Skin of body (tissue), 2 donors: ENCODE measurements around the gene RORC. TPM values are rescaled to one million over a fixed set of nuclear protein-coding genes. Genes with fewer than 3 reads are reported as not detected.
A peak's percentile ranks its signal among the peaks of the same experiment; 100 is the strongest.
"Not testable (repeated sequence)": the region's sequence is repeated elsewhere in the genome, so short reads cannot be mapped to it uniquely, and the experiment has no call there.

ENCODE experiments used
- DNase-seq: peaks from one replicate; lab custom pipeline; 2025; lab: John Stamatoyannopoulos, UW
- total RNA-seq: library from RNA; depleted of rRNA; stranded (reverse); fragments of >200 nt; gene quantifications from one replicate; pipeline ENCODE4 v1.2.3, GENCODE V29; 2014

RORC gene
- total RNA-seq, 1 donor from 2014 or later, result 4.0 TPM

DNA sequence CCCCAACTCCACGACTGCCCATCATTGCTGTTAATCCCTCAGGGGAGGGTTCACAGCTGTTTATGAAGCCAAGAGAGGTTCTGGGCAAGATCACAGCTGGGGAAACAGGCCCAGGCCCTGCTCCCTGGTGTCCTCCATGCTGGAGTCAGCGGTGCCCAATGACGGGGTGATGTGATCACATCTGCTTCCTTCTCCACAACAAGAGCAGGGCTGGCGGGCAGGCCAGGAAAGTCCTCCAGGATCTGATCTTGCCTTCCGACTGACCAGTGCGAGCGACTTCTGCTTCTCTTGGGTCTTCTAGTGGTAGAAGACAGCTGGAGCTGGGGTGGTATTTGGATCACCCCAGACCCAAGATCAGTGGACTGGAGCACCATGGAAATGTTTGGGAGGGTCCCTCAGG, 25.4 kb downstream of the RORC start:
- DNase-seq, result no peak

- no peak for DNase-seq
These were observed 26.4 kb downstream of the RORC start, which contains the start of gene LINGO4 for GRCh38 chr1:151805066-151805820. Gene LINGO4, minus strand, starts transcription at chr1:151805419. Its CDS starts 2,715 bp downstream, at chr1:151802704.

DNA sequence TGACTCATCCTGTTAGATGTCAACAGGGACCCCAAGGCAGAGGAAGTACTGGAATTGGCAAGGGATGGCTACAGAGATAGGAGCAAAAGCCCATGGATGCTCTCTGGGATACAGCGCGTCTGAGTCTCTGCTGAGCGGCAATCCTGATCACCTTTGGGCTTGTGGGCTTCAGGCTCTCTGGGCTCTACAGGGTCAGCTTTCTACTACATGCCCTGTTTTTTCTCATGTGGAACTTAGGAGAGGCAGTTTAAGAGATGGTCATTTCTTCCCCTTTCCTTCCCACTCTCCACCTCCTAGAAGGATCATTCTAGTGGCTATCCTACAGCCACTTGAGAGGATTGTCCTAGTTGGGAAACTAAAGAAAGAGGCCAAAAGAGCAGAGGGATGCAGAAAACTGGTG, 27.7 kb downstream of the RORC start:
- no peak for DNase-seq

DNA sequence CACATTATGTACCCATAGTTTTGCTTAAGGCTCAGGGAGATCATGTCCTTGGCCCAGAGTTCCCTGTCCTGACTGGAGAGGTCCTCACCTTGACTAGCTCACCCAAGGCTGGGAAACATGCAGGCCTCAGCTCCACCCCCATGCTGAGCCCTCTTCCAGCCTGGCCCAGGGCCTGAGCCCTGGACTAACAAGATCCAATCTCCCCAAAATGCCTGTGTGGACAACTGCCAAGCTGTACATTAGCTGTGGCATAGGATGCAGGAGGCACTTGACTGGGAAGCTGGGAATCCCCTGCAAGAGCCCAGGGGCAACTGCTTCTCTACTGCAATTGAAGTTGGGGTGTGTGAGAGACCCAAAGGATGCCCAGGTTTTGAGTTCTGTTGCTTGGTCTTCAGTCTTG, 28.4 kb downstream of the RORC start:
- DNase-seq, result no peak

GRCh38 chr1:151802372-151802771, 29.2 kb downstream of the RORC start:
- DNase-seq, result no peak

DNA sequence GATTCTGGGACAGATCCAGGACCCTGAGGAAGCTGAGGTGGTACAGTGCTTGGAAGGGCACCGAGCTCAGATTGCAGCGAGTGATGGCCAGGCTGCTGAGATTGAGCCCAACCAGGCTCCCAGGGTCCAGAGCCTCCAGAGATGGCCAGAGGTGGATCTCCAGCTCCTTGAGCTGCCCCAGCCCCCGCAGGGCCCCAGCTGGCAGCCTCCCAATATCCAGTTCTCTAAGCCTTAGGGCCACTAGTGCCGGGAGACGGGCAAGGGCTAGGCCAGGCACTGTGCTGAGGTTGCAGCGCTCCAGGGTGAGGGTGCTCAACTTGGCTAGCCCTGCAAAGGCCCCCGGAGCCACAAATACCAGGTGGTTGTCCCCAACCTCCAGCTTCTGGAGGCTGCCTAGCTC, 29.8 kb downstream of the RORC start:
- no peak for DNase-seq

- no peak for DNase-seq
These were observed 30.2 kb downstream of the RORC start for GRCh38 chr1:151801310-151801820.

- DNase-seq, result no peak
These were observed 30.8 kb downstream of the RORC start for GRCh38 chr1:151800830-151801229.

DNA sequence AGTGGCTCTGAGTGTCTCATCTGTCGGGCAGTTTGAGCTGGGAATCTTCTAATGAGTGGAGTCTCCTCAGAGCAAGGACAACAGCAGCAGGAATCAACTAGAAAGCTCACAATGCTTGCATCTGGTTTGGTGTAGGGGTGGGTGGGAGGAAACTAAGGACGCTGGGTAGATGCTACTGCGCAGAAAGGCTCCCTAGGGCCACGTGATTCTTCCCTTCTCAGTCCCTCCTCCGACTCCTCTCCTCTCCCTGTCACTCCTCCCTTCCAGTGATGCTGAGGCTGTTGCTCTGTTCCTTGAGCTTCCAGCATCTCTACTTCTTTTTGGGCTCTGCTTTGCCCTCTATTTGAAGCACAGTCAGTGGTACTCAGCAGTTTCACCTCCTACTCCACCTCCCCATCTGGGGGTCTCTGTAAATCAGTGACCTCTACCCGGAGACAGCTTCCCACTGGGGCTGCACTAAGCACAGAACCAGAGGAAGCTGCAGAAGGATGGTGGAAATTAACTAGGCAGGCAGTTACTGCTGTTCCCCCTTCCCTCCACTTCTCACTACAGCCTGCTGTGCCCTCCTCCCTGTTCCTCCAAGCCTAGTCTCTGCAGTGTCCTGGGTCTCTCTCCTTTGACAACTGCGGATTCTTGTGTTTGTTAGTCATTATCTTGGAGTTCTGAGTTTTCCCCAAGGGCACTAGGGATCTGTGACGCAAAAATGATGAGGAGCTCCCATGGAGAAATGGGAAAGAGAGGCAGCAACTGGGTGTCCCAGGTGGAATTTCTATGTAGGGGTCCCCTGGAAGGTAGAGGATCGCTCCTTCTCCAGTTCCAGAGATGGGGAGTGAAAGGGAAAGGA, 32.2 kb downstream of the RORC start:
- no peak for DNase-seq

DNA sequence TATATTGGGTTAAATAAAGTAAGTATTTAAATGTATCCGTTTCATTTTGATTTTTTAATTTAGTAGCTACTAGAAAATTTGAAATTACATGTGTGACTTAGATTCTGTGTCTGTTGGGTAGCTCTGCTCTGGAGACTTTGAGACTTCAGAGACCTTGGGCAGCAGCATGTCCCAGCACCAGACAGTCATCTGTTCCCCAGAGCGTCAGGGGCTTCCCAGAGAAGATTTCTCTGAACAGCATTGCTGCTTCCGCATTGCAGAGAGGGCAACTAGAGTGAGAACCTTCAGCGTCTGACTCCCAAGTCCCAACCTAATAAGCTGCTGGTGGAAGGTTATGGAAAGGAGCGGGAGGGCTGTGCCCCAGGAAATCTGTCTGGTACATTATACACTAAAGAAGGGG, 33.0 kb downstream of the RORC start:
- DNase-seq, result no peak

- DNase-seq, result no peak
These were observed 40.5 kb downstream of the RORC start for GRCh38 chr1:151790940-151791651.

DNA sequence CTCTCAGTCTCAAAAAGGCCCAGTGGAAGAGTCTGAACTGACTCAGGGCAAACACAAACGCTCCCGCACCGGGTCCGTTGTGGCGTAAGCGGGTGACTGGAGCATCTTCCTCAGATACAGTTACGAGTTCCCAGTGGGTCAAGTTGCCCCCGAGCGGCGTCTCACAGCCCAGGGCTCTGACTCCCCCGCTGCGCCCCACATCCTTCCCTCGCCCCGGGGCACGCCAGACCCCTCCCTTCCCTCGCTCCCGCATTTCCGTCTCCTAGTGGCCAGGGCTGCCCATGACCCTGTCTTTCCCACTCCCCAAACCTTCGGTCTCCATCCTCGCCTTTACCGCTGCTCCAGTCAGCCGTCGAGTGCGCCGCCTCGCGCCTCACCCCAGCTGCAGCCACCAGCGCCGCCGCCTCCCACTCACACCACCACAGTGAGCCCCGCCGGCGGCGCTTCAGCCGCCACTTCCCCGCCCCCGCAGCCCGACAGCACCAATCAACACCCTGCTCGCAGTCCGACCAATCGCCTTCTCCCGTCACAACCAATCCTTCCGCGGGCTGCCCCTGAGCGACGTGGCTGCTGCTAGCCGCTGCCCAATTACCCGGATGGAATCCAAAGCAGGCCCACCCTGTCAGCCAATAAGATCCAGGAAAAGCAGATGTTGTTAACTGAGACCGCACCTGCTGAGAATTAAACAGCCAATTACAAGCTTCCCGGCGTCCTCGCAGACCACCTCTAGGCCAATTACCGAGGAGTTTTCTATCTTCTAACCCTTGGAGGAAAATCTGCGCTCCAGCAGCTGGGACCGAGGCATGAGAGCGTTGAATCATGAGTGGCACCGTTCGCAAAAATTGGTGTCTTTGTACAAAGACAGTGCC, 41.3 kb downstream of the RORC start, which contains the start of gene TDRKH:
Gene TDRKH, minus strand, starts transcription at position 430 of the 869 bp plus-strand sequence. CDS start 7,478 bp downstream, outside the sequence.
- peak; percentile 98 for DNase-seq

- no peak for DNase-seq
These were observed 43.9 kb downstream of the RORC start for GRCh38 chr1:151787689-151788088.

- no peak for DNase-seq
These were observed 47.8 kb downstream of the RORC start for GRCh38 chr1:151783796-151784195.

GRCh38 chr1:151782741-151783140, 48.9 kb downstream of the RORC start:
- DNase-seq, result no peak

GRCh38 chr1:151782026-151782425, 49.6 kb downstream of the RORC start:
- not testable (repeated sequence) for DNase-seq

DNA sequence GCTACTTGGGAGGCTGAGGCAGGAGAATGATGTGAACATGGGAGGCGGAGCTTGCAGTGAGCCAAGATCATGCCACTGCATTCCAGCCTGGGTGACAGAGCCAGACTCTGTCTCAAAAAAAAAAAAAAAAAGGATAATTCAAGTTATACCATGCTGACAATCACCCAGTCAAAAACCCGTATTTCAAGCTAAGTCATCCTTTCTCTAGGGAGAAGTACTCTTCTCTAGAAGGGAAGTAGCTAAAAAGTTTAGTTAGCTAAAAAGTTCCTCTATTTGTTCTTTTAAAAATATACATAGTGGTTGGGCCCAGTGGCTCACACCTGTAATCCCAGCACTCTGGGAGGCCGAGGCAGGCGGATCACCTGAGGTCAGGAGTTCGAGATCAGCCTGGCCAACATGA, 50.9 kb downstream of the RORC start:
- DNase-seq, result not testable (repeated sequence)

- DNase-seq, result no peak
These were observed 51.8 kb downstream of the RORC start for GRCh38 chr1:151779852-151780251.

GRCh38 chr1:151777317-151777716, 54.3 kb downstream of the RORC start:
- no peak for DNase-seq

GRCh38 chr1:151776665-151777062, 54.9 kb downstream of the RORC start:
- DNase-seq, result no peak
